ENCODE data around the gene PPP6R3.

GRCh38 chr11:68441466-68442230 is 18.9 kb upstream of the PPP6R3 start:
- TF ChIP-seq TAF1 (IDR thresholded peaks at IDR 0.05; ENCODE audit: borderline replicate concordance, insufficient read depth, low read length), result no peak
- no peak for TF ChIP-seq POLR2AphosphoS5 (IDR thresholded peaks at IDR 0.05; ENCODE audit: low read depth, low read length)
- no peak for TF ChIP-seq REST (IDR thresholded peaks at IDR 0.05; ENCODE audit: insufficient read depth in 1 of 2, low read depth in 2 of 2, low read length in 2 of 2)
- TF ChIP-seq FOXP2 (optimal IDR thresholded peaks at IDR 0.05; ENCODE audit: borderline replicate concordance, extremely low read depth, extremely low read length, insufficient read depth), result no peak
- no peak for TF ChIP-seq SIN3A (IDR thresholded peaks at IDR 0.05; ENCODE audit: borderline replicate concordance, insufficient read depth, low read length)
